ENCODE results near the gene ARHGAP18.
A peak's percentile ranks its signal among the peaks of the same experiment; 100 is the strongest.

Gene ARHGAP18

GRCh38 chr6:129709769-129710449 lies at the start of gene ARHGAP18:
Gene ARHGAP18, minus strand, starts transcription at chr6:129710177. Its CDS starts 41 bp downstream, at chr6:129710136.
- H3K4me3 ChIP-seq (ENCODE audit: low read depth, low read length): peak within 1 kb of the TSS; percentile 73
- DNase-seq (ENCODE audit: low read depth): peak; percentile 65
- TF ChIP-seq CTCF (IDR thresholded peaks at IDR 0.05; ENCODE audit: low read depth, low read length, missing control alignments): no peak

GRCh38 chr6:129755787-129756186 lies 45.8 kb upstream of the ARHGAP18 start:
- no peak for DNase-seq (ENCODE audit: low read depth)
- no peak overlapping the region for H3K4me3 ChIP-seq (ENCODE audit: low read depth, low read length)
- no peak for TF ChIP-seq CTCF (IDR thresholded peaks at IDR 0.05; ENCODE audit: low read depth, low read length, missing control alignments)

GRCh38 chr6:129754750-129755149 lies 44.8 kb upstream of the ARHGAP18 start:
- H3K4me3 ChIP-seq (ENCODE audit: low read depth, low read length): no peak overlapping the region
- DNase-seq (ENCODE audit: low read depth): no peak
- no peak for TF ChIP-seq CTCF (IDR thresholded peaks at IDR 0.05; ENCODE audit: low read depth, low read length, missing control alignments)

DNA sequence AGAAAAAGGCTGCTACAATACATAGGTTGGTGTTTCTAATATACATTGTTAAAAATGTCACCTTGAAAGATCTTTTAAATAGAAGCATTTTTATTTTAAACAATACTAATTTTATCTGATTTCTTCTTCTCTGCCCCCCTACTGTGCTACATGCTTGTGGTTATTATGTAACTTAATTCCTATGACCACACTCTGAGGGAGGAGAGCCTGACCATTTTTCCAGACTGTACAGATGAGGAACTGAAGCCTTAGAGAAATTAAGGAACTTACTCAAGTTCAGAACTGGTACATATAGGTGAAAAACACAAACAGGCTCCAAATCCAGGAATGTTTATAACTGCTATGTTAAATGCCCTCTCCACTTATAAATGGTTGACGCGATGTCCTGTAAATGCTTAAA lies 43.4 kb upstream of the ARHGAP18 start:
- DNase-seq (ENCODE audit: low read depth): no peak
- no peak for TF ChIP-seq CTCF (IDR thresholded peaks at IDR 0.05; ENCODE audit: low read depth, low read length, missing control alignments)
- H3K4me3 ChIP-seq (ENCODE audit: low read depth, low read length): no peak overlapping the region

DNA sequence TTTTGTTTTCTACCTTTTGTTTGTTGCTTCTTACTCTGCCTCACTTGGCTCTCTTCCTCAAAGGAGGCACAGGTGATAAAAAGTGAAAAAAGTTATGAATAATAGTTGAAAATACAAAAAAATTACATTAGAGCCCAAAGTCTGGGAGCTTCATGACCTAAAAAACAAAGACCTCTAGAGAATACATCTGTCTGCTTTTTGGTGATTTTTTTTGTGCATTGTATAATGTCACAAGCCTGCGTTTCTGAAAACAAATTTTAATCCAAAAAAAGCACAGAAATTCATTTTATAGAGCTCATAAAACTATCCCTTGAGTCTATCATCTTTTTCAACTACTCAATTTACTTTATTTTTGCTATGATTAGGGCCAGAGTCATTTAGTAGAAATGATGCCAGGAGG lies 41.4 kb upstream of the ARHGAP18 start:
- no peak for TF ChIP-seq CTCF (IDR thresholded peaks at IDR 0.05; ENCODE audit: low read depth, low read length, missing control alignments)
- no peak for DNase-seq (ENCODE audit: low read depth)
- H3K4me3 ChIP-seq (ENCODE audit: low read depth, low read length): no peak overlapping the region

DNA sequence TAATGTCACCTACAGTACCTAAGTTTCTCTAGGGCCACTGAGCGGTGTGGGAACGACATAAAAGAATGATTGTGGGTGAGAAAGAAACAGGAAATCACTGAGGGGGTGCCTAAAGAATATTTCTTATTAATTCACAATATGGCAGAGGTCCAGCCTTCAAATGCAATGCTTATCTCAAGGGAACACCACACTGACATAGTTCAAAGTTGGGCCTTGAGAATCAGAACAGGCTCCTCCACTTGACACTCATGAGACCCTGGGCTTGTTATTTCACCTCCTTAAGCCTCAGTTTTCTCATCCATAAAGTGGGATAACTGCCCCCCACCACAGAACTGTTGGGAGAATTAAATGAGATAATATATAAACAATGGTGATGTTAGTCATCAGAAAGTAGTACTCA lies 40.4 kb upstream of the ARHGAP18 start:
- H3K4me3 ChIP-seq (ENCODE audit: low read depth, low read length): no peak overlapping the region
- no peak for TF ChIP-seq CTCF (IDR thresholded peaks at IDR 0.05; ENCODE audit: low read depth, low read length, missing control alignments)
- no peak for DNase-seq (ENCODE audit: low read depth)

DNA sequence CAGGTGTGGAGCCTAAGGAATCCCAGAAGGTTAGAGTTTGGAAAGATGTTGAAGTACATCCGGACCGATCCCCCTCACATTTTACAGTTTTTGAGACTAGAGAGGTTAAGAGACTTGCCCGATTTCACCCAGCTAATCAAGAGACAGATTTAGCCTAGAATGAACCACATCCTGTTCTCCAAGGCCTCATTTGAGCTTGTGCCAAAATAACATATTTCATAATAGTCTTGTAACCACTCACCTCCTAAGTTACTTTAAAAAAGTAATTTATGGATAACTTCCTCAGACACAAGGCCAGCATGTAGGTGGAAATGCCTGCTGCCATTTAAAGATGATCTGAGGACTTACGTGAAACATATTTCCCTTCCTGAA lies 39.8 kb upstream of the ARHGAP18 start:
- no peak for TF ChIP-seq CTCF (IDR thresholded peaks at IDR 0.05; ENCODE audit: low read depth, low read length, missing control alignments)
- DNase-seq (ENCODE audit: low read depth): no peak
- no peak overlapping the region for H3K4me3 ChIP-seq (ENCODE audit: low read depth, low read length)
